H1 (cell line): Measurements from ENCODE around the gene RALGAPA2. TPM values are rescaled to one million over a fixed set of nuclear protein-coding genes. Genes with fewer than 3 reads are reported as not detected.

ENCODE experiments used
- CREB1 ChIP-seq: IDR thresholded peaks from 2 replicates; pipeline ENCODE4 v1.6.1; 2012; ENCODE audit warnings: inconsistent platforms
- E2F6 ChIP-seq: IDR thresholded peaks from 2 replicates; pipeline ENCODE4 v1.6.1; 2012; ENCODE audit warnings: inconsistent platforms
- KDM1A ChIP-seq: fragments of 200-600, 300-600 bp; sonication (generic); IDR thresholded peaks from 2 replicates; pipeline ENCODE4 v1.7.1; 2016; ENCODE audit warnings: mild to moderate bottlenecking, low read length, borderline replicate concordance
- PHF8 ChIP-seq: fragments of 200-600 bp; sonication (generic); conservative IDR thresholded peaks from 2 replicates; pipeline ENCODE4 v1.7.1; 2012; ENCODE audit warnings: low read depth, mild to moderate bottlenecking, inconsistent platforms, low read length, moderate library complexity
- polyA plus RNA-seq, 7 experiments: library from polyadenylated mRNA; depleted of rRNA in 3 of 7; stranded (reverse) in 5 of 7; unstranded in 2 of 7; fragments of >200 nt in 5 of 7; fragments of 200-250 nt in 2 of 7; gene quantifications; 1 replicate in 5 of 7; 2 replicates in 1 of 7; 4 replicates in 1 of 7; pipeline versions ENCODE4 v1.2.1 to v1.2.3, GENCODE V29; 2011 to 2013; ENCODE audit warnings: missing spikeins in 2 of 7, mixed read lengths in 2 of 7
- total RNA-seq: library from RNA; stranded (reverse); fragmentation: NEBNext Ultra II Directional; extraction: Animal tissue kit (Norgen Biotek cat#: 25700); gene quantifications from 2 replicates; pipeline ENCODE4 v1.2.1, GENCODE V29; 2021

RALGAPA2 gene
- total and polyA plus RNA-seq, 2 of the 8 experiments (the other 6 are each of a cell fraction or from before 2014, with no cell fraction given), result 5.1 to 25.5 TPM

GRCh38 chr20:20373091-20373571 lies 339.3 kb downstream of the RALGAPA2 start (continued):
- TF ChIP-seq E2F6 (peak; percentile 64), PHF8 (no peak), KDM1A (no peak), CREB1 (no peak)
